H7 (cell line): ENCODE results near the gene RRH. TPM values are rescaled to one million over a fixed set of nuclear protein-coding genes. Genes with fewer than 3 reads are reported as not detected.
A peak's percentile ranks its signal among the peaks of the same experiment; 100 is the strongest.
"Not testable (repeated sequence)": the region's sequence is repeated elsewhere in the genome, so short reads cannot be mapped to it uniquely, and the experiment has no call there.

ENCODE experiments used
- DNase-seq: peaks from one replicate; pipeline ENCODE4 v3.0.0; 2012
- H3K27me3 ChIP-seq: 2 replicates; pipeline ENCODE4 v1.6.0; 2011; ENCODE audit warnings: mild to moderate bottlenecking, low read length; ENCODE audit not compliant: control insufficient read depth, insufficient read depth
- H3K36me3 ChIP-seq: replicated peaks from 2 replicates; pipeline ENCODE4 v1.5.1; 2011; ENCODE audit warnings: low read length; ENCODE audit not compliant: control insufficient read depth, insufficient read depth
- H3K4me3 ChIP-seq: 2 replicates; pipeline ENCODE4 v1.5.1; 2011; ENCODE audit warnings: low read depth, mild to moderate bottlenecking, control low read depth, low read length, moderate library complexity; ENCODE audit not compliant: insufficient read depth
- total RNA-seq: library from RNA; depleted of rRNA; stranded (reverse); fragments of >200 nt; shearing (Covaris generic); gene quantifications from 2 replicates; pipeline ENCODE4 v1.2.3, GENCODE V29; 2014; rRNA removed

RRH gene, protein sequence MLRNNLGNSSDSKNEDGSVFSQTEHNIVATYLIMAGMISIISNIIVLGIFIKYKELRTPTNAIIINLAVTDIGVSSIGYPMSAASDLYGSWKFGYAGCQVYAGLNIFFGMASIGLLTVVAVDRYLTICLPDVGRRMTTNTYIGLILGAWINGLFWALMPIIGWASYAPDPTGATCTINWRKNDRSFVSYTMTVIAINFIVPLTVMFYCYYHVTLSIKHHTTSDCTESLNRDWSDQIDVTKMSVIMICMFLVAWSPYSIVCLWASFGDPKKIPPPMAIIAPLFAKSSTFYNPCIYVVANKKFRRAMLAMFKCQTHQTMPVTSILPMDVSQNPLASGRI
- not detected in 2 replicates for total RNA-seq

DNA sequence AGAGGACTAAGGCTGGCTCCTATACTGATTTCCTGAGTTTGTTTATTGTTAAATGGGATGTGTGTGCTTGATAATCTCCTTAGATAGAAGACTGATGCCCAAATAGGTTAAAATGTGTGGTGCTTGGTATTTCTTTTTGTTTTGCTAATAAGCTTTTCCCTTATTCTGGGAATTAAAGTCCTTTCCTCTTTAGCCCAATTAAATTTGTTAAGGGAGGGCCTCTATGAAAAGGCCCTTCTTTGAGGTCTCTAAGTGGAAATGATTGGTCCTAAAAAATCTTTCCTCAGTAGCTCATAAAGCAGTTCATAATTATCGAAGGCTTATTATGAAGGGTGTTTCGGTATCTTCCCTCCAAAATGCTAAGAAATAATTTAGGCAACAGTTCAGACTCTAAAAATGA, at the start of gene RRH:
Gene RRH (plus strand): TSS at position 301 of the 400 bp plus-strand sequence. CDS start 56 bp downstream, at position 357.
- DNase-seq = no peak
- Histone ChIP-seq H3K36me3 (peaks cover 4% of the 10 kb centered on the region), H3K27me3 (no peaks in the 10 kb centered on the region), H3K4me3 (no peak within 1 kb of the TSS)

DNA sequence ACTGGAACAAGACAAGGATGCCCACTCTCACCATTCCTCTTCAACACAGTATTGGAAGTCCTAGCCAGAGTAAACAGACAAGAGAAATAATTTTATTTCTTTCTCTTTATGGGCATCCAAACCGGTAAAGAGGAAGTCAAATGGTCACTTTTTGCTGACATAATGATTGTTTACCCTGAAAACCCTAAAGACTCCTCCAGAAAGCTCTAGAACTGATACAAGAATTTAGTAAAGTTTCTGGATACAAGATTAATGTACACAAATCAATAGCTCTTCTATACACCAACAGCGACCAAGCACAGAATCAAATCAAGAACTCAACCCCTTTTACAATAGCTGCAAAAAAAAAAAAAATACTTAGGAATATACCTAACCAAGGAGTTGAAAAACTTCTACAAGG, 45.7 kb upstream of the RRH start:
- not testable (repeated sequence) for DNase-seq, H3K36me3 ChIP-seq, H3K27me3 ChIP-seq, H3K4me3 ChIP-seq

DNA sequence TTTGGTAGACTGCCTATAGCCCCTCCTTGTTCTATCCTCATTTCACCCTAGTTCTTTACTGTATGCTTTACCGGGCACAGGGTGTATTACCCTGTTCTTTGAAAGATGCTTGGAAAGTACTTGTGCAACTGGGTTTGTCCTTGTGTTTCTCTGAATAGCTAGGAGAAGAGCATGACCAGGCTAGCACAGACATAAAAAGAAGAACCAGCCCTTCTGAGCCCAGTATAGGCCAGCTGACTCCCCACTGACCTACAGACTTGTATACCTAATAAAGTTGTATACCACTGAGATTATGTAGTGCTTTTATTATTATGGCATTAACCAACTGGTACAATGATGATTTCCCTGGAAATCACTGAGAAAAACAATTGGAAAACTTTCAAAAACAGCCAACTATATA, 40.9 kb upstream of the RRH start:
- Histone ChIP-seq H3K36me3 (no peaks in the 10 kb centered on the region), H3K4me3 (no peak overlapping the region), H3K27me3 (no peaks in the 10 kb centered on the region)
- no peak for DNase-seq

DNA sequence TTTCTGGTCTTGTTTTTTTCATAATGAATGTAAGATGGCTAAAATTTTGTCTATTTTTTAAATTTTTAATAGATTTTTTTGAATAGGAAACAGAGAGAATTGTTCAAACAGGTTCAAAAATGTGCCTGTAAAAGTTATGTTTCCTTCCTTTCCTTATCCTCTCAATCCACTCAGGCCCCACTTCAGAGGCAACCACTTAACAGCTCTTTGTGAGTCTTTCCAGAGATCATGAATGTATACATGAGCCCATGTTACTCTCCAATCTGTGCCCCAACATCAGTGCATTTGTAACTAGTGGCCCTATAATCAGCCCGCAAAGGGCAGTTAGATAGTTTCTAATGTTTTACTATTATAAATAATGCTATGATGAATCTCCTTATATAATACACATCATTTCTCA, 40.0 kb upstream of the RRH start:
- Histone ChIP-seq H3K36me3 (no peaks in the 10 kb centered on the region), H3K27me3 (no peaks in the 10 kb centered on the region), H3K4me3 (no peak overlapping the region)
- no peak for DNase-seq

DNA sequence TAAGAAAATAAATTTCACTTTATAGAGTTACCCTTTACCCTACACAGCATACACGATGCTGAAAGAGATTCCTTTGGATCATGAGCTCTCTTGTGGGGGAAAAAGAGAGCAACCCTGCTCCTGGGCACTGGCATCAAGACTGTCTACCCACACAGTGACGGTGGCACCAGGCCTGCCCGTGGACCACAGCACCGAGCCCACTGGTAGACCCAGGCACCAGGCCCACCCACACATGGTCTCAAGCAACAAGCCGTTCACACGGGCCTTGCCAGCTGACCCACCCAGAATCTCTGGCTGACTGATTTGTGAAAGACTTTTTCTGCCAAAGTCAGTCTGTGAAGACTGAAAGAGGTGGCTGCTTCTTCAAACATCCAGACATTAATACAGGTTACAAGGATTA, 32.7 kb upstream of the RRH start:
- no peak for DNase-seq
- no peak overlapping the region for H3K4me3 ChIP-seq
- H3K27me3 ChIP-seq = no peaks in the 10 kb centered on the region
- H3K36me3 ChIP-seq = no peaks in the 10 kb centered on the region

DNA sequence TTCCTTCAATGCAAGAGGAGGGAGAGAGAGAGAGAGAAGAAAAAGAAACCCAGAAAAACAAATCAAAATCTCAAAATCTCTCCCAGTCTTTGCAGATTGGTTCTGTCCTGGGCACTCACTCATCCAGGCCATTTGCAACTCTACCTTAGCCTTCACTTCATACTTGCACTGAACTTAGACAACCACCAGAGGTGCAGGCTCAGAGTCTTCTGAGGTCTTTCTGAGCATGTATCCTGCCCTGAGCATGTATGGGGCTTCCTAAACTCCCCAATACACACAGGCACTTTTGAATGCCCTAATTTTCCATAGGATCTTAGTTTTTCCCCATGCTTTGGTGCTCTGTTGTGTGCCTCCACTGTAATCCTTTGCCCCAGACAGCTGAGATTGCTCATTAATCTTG, 28.9 kb upstream of the RRH start:
- Histone ChIP-seq H3K4me3 (no peak overlapping the region), H3K36me3 (no peaks in the 10 kb centered on the region), H3K27me3 (no peaks in the 10 kb centered on the region)
- no peak for DNase-seq

DNA sequence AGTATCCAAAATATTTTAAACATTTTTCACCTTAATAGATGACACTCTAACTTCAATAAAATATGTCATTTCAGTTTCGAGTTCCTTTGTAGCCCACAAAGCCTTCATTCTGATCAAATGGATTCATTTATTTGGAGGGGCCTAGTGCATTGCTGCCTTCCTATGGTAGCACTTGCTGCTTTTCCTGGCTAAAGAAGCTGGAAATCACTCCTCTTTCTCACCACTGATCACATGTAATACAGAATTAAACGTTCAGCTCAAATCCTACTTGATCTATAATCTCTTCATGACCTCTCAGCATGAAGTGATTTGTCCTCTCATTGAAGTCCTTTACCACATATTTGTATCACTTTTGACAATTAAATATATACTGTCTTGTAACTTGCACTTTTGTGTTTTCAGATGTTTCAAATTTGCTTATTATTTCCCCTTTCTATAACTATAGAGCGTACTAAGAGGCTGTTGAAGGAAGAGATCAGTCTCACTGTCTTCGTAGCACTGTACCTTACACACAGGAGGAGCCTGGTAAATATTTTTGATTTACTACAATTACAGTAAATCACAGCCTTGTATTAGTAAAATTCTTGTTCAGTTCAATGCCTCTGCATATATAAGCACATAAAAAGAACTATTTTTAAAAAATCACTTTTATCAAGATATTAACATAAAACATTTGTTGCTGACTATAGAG, 26.5 kb upstream of the RRH start:
- Histone ChIP-seq H3K4me3 (no peak overlapping the region), H3K36me3 (no peaks in the 10 kb centered on the region), H3K27me3 (no peaks in the 10 kb centered on the region)
- no peak for DNase-seq

DNA sequence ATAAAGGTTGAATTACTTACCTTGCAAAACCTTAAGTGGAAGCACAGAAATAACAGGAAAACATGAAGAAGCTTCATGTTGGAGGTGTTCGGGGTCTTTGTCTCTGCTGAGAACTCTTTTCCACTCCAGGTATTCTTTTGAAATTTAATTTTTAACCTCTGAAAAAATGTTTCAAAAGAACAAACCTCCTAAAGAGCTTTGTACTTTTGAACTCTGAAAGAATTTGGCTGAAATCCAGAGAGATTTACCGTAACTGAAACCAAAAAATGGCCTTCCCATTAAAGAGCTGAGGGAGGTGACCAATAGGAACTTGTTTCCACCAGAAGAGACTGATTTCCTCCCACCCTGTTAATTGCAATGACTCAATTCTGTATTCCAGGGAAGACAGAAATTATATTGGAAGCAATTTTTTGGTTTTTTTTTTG, 25.9 kb upstream of the RRH start, which contains the start of gene CFI:
Gene CFI (minus strand): TSS at position 105 of the 425 bp plus-strand sequence. CDS start 28 bp downstream, at position 77.
- no peak for DNase-seq
- no peak within 1 kb of the TSS for H3K4me3 ChIP-seq

DNA sequence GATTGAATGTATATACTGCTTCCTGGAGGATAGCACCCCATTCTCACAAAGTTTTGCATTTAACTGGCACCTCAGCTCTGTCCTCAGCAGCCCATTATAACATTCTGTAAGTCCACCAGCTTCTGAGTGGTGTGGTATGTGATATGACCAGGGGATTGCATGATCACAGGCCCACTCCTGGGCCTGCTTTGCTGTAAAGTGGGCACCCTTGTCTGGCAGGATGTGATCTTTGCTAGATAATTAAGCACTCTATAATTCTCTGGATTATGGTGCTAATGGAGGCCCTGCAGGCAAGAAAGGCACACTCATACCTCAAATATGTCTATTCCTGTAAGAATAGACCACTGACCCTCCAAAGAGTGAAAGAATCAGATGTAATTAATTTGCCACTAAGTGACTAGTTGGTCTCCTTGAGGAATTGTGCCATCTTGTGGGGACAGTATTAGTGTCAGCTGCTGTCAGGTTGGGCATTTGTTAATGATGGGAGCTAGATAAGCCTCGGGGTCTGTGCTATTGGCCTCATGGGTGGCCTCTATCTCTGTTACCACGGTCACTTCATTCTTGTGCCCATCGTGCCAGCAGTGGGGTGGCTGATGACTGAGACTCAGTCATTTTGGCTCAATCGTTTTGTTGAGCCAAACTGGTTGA, 23.7 kb upstream of the RRH start:
- Histone ChIP-seq H3K36me3 (no peaks in the 10 kb centered on the region), H3K27me3 (no peaks in the 10 kb centered on the region), H3K4me3 (no peak overlapping the region)
- DNase-seq = peak; percentile 43

More for the DNA sequence above, 25.9 kb upstream of the RRH start, which contains the start of gene CFI:
- H3K27me3 ChIP-seq = no peaks in the 10 kb centered on the region
- no peaks in the 10 kb centered on the region for H3K36me3 ChIP-seq

DNA sequence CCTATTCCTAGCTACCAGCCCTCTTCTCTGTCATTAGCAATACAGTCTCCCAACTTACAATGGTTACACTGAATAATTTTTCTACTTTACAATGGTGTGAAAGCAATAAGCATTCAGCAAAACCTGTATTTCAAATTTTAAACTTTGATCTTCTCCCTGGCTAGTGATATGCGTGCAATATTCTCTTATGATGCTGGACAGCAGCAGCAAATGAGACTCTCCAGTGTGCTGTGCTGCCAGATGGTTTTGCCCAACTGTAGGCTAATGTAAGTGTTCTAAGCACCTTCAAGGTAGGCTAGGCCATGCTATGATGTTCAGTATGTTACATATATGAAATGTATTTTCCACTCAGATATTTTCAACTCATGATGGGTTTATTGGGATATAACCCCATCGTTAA, 18.1 kb upstream of the RRH start:
- Histone ChIP-seq H3K4me3 (no peak overlapping the region), H3K36me3 (no peaks in the 10 kb centered on the region), H3K27me3 (no peaks in the 10 kb centered on the region)
- DNase-seq = no peak

DNA sequence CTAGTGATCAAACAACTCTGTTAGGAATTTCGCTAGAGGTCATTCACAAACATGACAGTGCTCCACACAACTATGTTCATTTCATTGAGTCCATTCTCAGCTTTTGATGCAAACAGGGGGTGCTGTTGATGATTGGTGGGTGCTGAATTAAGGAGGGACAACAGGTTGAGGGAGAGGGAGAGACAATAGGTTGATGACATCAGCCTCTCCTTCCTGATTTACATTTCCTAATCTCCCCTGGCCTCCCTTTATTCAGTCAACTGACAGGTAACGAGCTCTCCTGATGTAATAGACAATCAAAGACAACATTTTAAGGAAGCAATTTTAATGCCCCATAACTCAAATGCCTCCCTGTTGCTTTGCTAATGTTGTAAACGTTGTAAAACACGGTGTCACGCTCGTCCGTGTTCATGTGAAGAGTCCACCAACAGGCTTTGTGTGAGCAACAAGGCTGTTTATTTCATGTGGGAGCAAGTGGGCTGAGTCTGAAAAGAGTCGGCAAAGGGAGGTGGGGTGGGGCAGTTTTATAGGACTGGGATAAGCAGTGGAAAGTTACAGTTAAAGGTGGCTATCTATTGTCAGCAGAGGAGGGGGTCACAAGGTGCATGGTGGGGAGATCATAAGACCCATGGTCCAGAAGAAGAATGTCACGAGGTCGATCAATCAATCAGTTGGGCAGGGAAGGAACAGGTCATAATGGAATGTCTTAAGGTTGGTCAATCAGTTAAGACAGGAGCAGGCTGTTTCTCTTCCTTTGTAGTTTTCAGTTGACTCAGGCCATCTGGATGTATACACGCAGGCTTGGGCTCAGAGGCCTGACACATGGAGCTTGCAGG, 17.0 kb upstream of the RRH start:
- peak; percentile 40 for DNase-seq
- H3K4me3 ChIP-seq = no peak overlapping the region
- H3K36me3 ChIP-seq = no peaks in the 10 kb centered on the region
- H3K27me3 ChIP-seq = no peaks in the 10 kb centered on the region

DNA sequence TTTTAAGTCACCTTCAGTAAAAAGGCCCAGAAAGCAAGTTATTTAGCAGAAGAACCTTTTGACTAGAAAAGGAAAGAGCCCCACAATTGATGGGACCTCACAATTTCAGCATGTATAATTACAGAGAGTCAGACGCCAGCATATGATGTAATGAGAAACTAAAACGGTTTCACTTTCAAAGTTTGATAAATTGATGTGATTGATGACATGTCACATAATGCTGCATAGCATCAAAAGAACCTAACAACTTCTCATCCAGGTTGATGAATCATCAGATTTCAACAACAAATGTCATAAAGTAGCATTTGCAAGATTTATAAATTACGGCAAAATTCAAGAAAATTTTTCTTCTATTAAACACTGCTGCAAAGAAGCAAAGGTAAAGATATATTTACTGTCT, 16.1 kb upstream of the RRH start:
- no peak for DNase-seq
- no peak overlapping the region for H3K4me3 ChIP-seq
- no peaks in the 10 kb centered on the region for H3K27me3 ChIP-seq
- no peaks in the 10 kb centered on the region for H3K36me3 ChIP-seq

DNA sequence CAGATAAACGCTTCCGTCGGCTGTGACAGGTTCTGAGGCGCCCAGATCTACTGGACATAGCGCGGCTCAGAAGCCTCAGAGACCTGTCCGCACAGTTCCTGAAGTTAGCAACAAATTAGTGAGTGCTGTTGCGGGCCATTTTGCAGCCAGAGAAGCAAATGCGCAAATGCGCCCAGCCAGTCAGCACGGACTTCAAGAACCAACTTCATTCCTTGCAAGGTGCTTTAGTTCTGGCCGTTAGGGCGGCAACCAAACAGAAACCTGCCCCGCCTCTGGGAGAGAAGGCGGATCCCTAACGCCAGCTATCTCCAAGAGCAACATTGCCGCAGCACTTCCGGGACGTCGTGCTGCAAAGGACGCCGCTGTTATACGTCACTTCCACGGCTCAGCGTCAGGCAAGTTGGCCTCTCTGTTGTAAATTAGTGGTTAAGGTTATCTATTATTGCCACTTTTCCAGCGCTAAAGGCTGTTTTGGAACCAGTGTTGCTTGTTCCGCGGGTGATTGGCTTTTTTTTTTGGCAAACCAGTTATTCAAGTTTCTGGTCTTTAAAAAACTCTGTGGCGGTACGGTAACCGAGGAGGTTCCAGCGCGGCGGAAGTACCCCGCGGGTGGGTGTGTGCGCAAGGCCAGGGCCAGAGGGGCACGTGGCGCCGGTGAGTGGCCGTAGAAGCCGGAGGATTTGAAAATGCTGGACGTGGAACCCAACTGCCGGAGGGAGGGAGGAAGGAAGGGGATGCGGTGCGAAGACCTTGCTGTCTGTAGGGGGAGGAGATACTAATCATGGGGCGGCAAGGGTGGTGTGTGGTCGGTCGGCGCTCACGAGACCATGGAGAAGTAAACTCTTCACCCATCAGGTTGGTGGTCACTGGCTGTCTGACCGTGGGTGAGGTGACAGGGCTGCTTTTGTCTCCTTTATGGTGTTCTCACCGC, 12.4 kb upstream of the RRH start, which contains the start of gene GAR1:
Gene GAR1 (plus strand): TSS at position 612 of the 931 bp plus-strand sequence. CDS start 403 bp downstream, outside the sequence.
- DNase-seq = peak; percentile 86
- Histone ChIP-seq H3K36me3 (peaks cover 5% of the 10 kb centered on the region), H3K4me3 (peak within 1 kb of the TSS; percentile 94), H3K27me3 (no peaks in the 10 kb centered on the region)
